Muscle of arm (tissue), 12 donors: ENCODE results near the gene DNMBP. TPM values are rescaled to one million over a fixed set of nuclear protein-coding genes. Genes with fewer than 3 reads are reported as not detected.

ENCODE experiments used
- DNase-seq: peaks from one replicate; pipeline ENCODE4 v3.0.0-alpha.2; 2013
- polyA plus RNA-seq, 12 donors: library from polyadenylated mRNA; unstranded; fragments of 120-200 nt; gene quantifications; one replicate each; pipeline ENCODE4 v1.2.1, GENCODE V29; 2013; ENCODE audit not compliant: insufficient read length in 12 of 12

DNMBP gene
- polyA plus RNA-seq, 12 donors = 11.1 to 28.2 (median 18.0) TPM; not detected in 1

GRCh38 chr10:99835947-99836346, 173.8 kb downstream of the DNMBP start:
- DNase-seq = no peak

GRCh38 chr10:99834410-99834809, 175.3 kb downstream of the DNMBP start:
- DNase-seq = no peak

DNA sequence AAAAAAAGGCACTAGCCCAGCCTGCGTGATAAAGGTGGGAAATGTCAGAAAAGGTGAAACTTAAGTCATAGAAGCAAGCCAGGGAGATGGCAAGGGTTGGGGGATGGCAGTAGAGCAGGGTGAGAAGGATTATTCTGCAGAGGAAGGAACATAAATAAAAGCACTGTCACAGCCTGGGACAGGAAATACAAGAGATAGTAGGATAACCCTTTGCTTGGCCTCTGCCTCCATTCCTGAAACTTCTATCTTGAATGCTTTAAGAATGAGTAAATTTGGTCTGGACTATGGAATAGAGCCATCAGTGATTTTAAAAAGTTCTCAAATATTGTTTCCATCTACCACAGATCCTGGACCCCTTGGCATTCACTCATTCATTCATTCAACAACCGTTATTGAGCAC, 177.3 kb downstream of the DNMBP start:
- DNase-seq = no peak

DNA sequence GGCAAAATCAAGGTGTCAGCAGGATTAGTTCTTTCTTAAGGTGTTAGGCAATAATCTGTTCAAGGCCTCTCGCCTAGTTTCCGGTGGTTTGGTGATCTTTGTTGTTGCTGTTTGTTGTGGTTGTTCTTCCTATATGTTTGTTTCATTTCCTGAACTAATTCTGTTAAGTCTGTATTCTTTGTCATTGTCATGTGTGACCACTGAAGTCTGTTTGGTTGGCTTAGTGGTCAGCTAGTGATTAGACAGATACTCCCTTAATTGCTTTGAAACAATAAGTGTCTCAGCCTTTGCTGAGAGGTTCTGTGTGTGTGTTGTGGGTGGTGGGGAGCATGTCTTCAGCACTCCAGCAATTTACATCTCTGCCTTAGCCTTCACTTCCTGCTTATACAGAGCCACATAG, 181.3 kb downstream of the DNMBP start:
- DNase-seq = no peak

DNA sequence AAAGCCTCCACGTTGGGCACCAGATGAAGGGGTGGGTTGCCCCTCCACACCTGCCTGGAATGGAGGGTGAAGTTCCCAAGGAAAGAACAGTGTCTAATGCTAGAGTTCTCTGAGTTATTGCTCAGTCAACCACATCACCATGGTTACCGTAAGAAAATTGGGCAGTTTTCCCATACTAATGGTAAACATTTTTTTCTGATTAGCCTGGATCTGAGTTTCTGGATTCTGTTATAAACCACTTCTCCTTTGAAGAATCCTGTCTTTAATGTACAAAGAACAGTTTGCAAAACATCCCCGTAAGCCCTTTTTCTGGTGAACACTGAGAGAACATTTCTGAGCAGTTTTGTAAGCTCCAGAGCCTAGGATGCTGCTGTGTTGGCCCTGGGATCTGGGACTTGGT, 181.8 kb downstream of the DNMBP start:
- no peak for DNase-seq

Other genes starting within 250 kb of the DNMBP start
- gene ABCC2, start 227.3 kb downstream of the DNMBP start, polyA plus RNA-seq = 1 to 10 TPM in 4 of 12 donors, under 1 TPM in 6, not detected in 2; 0.53 to 1.4 (median 0.95) TPM
- under 1 TPM in 4 of 12 donors, not detected in 8; 0.10 to 0.32 (median 0.20) TPM for gene CPN1, start 71.9 kb upstream of the DNMBP start, polyA plus RNA-seq
- 10 to 100 TPM in 11 of 12 donors, not detected in 1; 32.2 to 49.7 (median 38.7) TPM for gene ERLIN1, start 176.1 kb upstream of the DNMBP start, polyA plus RNA-seq
- 10 to 100 TPM in 11 of 12 donors, not detected in 1; 10.8 to 20.3 (median 16.3) TPM for gene CHUK, start 219.6 kb upstream of the DNMBP start, polyA plus RNA-seq